Uterus (tissue), 2 donors: Measurements from ENCODE around the gene ADH6.
"Not testable (repeated sequence)": the region's sequence is repeated elsewhere in the genome, so short reads cannot be mapped to it uniquely, and the experiment has no call there.

Experiments used
- CTCF ChIP-seq, 4 experiments: fragments of 200-600 bp in 2 of 4; fragments of 450-650 bp in 2 of 4; sonication (generic) in 2 of 4; IDR thresholded peaks; one replicate each; pipeline ENCODE4 v1.5.1; 2016 to 2019; ENCODE audit warnings: antibody characterized with exemption in 4 of 4, mild to moderate bottlenecking in 2 of 4, moderate library complexity in 1 of 4
- POLR2A ChIP-seq, 2 donors: fragments of 450-650 bp; IDR thresholded peaks; one replicate each; pipeline ENCODE4 v1.6.1; 2016; ENCODE audit warnings: antibody characterized with exemption in 2 of 2, mild to moderate bottlenecking in 1 of 2, moderate library complexity in 1 of 2

DNA sequence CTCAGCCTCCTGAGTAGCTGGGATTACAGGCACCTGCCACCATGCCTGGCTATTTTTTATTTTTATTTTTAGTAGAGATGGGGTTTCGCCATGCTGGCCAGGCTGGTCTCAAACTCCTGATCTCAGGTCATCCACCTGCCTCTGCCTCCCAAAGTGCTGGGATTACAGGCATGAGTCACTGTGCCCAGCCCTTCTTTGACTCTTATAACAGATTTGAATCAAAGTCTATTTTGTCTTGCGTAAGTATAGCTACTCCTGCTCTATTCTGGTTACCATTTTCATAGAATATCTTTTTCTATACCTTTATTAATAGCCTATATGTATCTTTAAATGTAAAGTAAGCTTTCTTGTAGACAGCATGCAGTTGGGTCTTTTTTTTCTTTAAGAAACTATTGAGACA is 14.4 kb upstream of the ADH6 start:
- TF ChIP-seq CTCF, POLR2A (IDR thresholded peaks at IDR 0.05): not testable (repeated sequence)
